Activated gamma-delta T cell treated with anti-CD3 and anti-CD28 coated beads, Interleukin-2, amount 50 U/mL, for 16 hours (primary cell): ENCODE measurements around the gene PCDHA1.

ENCODE experiments used
- DNase-seq: peaks from one replicate; pipeline ENCODE4 v3.0.0-alpha.2; 2020; ENCODE audit warnings: low read depth

Gene PCDHA1

DNA sequence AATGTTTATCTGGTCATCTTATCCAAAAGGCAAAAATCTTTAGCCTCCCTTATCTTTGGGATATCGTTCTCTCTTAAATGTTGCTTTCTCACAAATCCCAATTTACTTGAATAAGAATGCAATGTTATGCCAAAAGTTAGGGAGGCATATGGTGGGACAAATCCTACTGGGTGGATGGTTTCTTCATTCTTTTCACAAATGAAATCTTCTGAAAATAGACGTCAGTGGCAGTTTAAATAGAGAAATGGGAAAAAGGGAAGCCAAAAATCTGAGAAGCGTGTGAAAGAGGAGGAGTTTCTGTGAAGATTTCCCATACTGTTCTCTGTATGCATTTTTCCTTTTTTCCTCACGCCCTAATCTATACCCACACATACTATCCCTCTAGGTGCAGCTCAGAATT is 137.7 kb downstream of the PCDHA1 start:
- no peak for DNase-seq

DNA sequence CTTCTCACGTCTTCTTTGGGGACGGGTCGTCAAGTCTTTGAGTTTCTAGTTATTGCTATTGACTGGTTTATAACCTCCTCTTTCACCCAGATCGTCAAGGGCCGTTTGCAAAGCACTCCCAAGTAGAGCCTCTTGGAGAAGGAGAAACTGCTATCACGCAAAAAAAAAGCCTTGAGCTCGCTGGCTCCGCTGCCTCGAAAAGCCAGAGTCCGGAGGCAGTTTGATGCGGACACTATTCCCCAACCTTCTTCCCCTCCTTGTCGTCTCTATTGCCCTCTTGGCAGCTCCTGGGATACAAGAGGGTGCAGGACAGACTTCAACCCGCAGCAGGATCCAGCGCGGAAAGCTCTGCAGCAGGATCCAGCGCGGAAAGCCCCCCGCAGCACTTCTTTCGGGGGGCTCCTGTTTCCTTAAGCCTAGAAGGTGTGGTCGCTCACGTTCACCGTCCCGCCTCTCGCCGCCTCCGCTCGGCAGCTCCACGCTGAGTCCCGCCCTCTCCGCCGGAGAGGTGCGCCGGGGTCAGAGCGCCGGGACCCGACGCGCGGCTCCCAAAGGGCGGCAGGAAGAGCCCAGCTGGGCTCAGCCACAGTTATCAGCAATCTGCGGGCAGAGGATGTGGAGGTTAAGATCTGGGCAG is 140.0 kb downstream of the PCDHA1 start, which contains the start of gene PCDHAC1:
Gene PCDHAC1 (plus strand): TSS at position 494 of the 637 bp plus-strand sequence. CDS start 594 bp downstream, outside the sequence.
- DNase-seq: no peak

DNA sequence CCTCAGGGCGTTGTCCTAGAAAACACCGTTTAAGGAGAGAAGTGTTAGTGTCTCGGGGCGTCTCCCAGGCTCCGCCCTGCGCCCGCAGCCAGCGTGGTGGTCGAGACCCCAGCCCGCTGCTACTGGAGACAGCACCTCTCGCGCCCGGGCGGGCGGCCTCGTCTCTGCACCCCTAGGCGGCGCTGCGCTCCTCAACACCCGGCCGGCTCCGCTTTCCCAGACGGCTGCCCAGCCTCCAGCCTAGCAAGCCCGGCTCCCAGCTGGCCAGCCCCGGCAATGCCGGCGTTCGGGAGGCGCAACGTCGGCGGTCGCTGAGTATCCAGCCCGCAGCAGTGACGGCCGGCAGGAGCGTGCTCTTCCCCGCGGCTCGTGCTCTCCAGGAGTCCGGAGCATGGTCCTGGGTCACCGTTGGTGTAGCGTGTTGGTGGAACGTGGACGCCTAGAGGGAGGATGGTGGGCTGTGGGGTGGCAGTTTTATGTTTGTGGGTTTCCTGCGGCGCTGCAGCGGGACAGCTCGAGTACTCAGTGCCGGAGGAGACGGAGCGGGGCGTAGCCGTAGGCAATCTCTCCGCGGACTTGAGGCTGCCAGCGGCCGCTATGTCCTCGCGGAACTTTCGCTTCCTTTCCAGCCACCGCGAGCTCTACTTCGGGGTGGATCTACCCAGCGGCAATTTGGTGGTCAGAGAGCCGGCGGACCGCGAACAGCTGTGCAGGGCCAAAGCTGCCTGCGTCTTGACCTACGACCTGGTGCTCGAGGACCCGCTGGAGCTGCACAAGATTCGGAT is 140.7 kb downstream of the PCDHA1 start:
- DNase-seq: no peak

DNA sequence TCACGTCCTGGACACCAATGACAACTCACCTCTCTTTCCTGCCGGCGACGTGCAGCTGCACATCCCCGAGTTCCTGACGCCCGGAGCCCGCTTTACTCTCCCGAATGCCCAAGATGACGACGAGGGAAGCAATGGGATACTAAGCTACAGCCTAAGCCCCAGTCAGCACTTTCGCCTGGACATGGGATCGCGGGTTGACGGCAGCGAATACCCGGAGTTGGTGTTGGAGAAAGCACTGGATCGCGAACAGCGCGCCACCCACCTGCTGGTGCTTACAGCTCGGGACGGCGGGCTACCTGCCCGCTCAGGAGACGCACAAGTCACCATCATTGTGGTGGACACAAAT is 141.3 kb downstream of the PCDHA1 start:
- no peak for DNase-seq

DNA sequence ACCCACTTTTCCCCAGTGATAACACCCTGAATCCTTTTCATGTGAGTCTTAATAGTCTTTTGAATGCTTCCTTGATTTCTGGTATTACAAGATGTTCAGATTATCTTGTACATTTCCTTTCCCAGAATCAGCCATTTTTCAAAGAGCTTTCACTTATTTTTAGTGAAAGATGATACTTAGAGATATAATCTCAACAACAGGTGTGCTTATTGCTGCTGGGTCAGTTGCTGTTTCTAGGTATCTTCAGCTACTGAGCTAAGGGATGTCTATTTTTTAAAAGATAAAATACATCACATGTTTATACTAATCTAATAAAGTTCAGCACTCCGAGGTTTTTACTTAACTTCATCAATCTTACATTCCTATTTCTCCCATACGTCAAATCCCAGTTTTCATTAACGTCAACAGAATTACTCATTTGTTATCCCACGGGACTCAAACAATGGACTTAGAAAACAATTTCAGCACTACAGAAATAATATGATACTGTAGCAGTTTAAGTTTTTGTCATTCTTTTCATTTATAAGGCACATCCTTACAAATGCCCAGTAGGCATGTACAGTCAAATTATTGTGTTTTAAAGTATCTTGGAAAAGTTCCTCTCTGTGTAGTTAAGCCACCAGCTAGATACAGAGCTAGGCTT is 149.1 kb downstream of the PCDHA1 start:
- no peak for DNase-seq

DNA sequence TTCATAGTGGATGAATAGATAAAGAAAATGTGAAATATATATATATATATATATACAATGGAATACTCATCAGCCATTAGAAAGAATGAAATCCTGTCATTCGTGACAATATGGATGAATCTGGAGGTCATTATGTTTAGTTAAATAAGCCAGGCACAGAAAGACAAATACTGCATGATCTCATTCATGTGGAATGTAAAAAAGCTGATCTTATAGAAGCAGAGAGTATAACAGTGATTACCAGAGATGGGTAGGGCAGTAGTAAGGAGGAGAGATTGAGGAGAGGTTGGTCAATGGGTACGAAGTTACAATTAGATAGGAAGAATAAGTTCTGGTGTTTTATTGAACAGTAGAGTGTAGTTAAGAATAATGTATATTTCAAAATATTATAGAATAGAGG is 160.6 kb downstream of the PCDHA1 start:
- DNase-seq: no peak

DNA sequence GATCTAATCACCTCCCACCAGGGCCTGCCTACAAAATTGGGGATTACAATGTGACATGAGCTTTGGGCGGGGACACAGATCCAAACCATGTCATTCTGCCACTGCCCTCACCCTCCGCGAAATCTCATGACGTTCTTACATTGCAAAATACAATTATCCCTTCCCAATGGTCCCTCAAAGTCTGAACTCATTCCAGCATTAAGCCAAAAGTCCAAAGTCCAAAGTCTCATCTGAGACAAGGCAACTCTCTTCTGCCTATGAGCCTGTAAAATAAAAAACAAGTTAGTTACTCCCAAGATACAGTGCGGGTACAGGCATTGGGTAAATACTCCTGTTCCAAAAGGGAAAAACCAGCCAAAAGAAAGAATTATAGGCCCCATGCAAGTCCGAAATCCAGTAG is 165.7 kb downstream of the PCDHA1 start:
- DNase-seq: no peak

DNA sequence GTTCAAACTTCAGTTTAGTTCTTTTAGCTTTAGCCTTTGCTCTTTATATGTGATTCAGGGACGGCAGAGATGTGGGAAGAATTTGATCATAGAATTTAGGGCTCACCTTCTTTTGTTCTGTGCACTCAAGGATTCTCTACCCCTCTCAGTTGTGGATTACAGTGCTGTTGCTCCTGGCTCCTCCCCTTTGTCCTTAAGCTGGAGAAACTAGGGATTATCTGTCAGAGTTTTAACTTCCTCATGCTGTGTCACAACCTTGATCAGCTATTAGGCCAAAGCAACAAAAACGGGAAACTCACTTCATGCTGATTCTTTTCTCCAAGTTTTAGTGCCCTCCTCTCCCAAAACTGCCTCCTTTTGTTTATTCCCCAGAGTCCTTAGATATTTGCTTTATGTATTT is 167.3 kb downstream of the PCDHA1 start:
- DNase-seq: no peak

DNA sequence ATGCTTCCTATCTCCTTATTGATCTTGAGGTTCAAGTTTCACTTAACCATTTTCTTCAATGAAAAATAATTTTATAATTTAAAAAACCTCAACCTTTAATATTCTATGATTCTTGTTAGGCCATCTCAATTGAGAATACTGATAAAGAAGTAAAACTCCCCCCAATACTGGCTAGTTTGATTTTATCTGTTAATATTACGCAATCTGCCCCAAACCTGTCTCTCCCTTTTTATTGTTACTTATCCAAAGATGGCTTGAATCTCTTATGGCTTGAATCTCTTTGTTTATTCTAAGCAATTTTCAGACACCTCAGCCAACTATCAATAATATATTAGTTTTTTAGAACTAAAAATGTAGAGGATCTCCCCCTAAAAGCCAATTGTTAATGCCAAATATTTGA is 176.2 kb downstream of the PCDHA1 start:
- no peak for DNase-seq

DNA sequence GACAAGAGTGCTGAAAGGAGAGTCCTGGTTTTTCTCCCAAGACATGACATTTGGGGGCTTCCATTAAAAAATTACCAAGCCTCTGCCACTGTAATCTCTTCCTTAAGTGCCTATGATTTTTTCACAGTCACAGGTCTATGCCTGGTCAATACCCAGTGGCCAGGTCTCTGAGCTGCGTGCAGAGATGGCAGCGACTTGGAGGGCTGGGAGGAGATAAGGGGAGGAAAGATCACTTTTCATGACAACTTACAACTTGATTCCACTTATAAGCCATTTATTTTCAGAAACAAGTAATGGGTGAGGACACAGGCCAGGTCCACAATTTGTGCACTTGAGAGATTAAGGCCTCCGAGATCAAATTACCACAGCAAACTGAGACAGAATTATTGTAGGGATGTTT is 178.4 kb downstream of the PCDHA1 start:
- DNase-seq: no peak

DNA sequence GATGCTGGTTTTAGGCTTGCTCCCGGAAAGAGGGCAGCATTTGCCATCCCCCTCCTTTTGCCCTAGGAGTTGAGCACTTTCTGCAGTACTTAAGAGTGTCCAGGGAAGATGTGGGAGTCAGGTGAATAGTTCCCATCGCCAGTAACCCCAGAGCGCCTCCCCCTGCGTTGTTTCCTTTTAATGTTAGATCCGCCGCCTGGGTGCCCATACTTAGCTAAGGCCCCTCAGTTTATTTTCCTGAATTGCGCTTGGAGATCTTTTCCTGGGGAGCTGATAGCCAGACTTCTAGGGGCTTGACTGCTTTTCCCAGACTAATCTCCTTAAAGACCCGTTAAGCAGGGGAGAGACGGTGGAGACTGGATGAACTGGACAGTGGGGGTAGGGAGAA is 180.0 kb downstream of the PCDHA1 start:
- no peak for DNase-seq

DNA sequence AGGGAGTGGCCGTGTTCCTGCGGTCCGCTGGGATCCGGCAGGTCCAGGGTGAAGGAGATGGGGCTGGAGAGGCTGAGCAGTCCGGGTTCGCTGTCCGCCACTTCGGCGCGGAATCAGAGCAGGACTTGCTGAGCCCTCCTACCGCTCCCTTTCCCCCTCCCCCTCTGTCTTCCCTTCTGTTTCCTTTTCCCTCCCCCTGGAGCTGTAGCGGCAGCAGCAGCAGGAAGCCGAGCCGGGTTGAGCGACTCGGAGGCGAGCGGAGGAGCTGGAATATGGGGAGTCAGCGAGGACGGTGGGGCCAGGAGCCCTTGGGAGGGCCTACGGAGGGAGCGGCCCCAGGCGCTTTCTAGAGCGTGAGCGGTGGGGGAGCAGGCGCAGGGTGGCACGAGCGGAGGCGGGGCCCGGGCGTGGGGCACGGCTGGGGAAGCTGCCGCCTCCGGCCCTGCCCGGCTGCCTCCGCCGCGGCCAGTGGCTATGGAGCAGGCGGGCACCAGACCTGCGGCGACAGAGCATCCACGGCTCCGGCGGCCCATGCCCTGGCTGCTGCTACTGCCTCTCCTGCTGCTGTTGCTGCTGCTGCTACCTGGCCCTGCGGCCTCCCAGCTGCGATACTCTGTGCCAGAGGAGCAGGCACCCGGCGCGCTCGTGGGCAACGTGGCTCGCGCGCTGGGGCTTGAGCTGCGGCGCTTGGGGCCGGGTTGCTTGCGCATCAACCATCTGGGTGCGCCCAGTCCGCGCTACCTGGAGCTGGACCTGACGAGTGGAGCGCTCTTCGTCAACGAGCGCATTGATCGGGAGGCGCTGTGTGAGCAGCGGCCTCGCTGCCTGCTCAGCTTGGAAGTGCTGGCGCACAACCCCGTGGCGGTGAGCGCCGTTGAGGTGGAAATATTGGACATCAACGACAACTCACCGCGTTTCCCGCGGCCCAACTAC is 180.6 kb downstream of the PCDHA1 start, which contains the start of gene PCDHAC2:
Gene PCDHAC2 (plus strand): TSS at position 184 of the 933 bp plus-strand sequence. CDS start 291 bp downstream, at position 475.
- DNase-seq: no peak

DNA sequence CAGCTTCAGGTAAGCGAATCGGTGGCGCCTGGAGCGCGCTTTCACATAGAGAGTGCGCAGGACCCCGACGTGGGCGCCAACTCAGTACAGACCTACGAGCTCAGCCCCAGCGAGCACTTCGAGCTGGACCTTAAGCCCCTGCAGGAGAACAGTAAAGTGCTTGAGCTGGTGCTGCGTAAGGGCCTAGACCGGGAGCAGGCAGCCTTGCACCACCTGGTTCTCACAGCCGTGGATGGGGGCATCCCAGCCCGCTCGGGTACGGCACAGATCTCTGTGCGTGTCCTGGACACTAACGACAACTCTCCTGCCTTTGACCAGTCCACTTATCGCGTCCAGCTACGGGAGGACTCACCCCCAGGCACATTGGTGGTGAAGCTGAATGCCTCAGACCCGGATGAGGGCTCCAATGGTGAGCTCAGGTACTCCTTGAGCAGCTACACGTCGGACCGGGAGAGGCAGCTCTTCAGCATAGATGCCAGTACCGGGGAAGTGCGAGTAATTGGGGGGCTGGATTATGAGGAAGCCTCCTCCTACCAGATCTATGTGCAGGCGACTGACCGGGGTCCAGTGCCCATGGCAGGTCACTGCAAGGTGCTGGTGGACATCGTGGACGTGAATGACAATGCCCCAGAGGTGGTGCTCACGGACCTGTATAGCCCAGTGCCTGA is 181.4 kb downstream of the PCDHA1 start:
- DNase-seq: no peak

DNA sequence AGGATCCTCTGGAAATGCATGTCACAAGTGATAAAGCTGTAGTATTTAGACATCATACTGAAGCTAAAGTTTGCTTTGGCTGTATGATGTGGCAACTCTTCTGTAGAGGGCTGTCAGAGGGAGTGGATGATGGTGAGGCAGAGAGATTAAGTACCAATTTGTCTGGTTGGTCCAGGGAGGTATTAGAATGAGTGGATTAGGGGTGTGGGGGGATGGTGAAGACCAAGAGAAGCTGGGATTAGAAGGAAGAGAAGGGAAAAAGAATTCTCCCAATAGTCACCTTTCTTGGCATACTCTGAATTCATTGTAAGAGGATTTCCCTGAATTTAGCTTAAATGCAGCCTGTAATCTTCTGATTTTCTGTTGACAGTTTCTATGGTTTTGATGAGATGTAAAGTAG is 183.9 kb downstream of the PCDHA1 start:
- DNase-seq: no peak

DNA sequence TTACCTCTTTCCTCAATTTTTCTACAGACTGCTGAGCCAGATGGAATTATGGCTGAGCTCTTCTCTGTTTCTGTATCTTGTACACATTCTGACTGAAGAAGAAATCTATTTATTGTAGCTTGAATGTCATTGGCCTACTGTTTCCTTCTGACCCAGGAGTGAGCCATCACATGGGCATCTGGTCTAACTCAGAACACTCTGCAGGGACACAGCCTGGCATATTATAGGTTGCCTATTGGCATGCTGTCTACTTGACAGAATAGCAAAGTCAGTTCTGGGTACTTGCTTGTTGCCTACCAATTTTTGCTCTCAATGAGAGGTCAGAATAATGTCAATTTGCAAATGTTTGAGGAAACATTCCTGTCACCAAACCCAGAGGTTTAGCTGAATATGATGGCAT is 187.6 kb downstream of the PCDHA1 start:
- no peak for DNase-seq

DNA sequence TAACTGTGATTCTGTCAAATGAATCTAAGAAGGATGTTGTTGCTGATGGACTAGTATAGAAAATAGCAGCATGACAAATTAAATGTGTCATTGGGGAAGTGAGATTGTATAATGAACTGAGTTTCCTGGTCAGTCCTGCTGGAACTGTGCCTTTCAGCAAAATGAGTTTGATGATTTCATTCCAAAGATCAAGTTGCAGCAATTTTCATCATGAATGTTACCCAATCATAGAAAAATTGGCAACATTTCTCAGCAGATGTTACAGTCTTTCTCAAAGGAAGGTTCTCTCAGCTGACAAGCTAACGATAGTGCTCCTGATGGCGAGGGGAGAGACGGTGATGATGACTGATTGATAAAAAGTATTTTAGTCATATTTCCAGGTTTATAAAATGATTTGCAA is 191.1 kb downstream of the PCDHA1 start:
- DNase-seq: no peak

DNA sequence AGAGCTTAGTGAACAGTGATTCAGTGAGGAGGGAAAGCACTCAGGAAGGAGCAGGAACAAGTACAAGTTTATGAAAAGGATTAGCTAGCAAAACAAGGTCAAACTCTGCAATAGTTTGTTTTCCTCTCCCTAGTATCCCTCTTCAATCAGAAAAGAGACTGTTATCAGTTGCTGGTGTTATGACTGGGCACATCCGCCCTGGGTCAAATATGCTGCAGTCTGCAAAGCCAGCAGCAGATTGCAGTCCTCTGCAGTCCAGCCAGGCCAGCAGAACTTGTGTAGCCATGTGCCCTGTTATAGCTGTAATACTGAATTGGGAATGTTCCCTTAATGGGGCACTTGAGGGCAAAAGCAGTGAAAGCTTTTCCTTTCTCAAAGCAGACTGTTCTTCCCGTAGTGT is 192.3 kb downstream of the PCDHA1 start:
- DNase-seq: no peak

DNA sequence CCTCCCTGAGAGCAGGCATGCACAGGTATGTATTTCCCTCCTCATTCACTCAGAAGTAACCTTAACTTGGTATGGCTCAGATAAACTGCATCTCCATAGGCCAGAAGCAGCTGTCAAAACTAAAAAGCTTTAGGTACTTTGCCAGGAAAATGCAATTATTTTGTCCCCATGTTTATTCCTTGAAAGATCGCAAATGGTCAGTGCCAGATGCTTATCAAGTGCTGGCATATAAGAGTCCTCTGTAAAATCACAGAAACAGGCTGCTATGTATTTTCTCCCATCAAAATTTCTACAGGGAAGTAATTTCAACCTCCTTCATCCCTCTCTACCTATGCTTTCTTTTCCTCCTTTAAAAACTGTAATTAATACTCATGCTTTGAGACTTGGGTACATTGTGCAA is 193.0 kb downstream of the PCDHA1 start:
- DNase-seq: no peak

DNA sequence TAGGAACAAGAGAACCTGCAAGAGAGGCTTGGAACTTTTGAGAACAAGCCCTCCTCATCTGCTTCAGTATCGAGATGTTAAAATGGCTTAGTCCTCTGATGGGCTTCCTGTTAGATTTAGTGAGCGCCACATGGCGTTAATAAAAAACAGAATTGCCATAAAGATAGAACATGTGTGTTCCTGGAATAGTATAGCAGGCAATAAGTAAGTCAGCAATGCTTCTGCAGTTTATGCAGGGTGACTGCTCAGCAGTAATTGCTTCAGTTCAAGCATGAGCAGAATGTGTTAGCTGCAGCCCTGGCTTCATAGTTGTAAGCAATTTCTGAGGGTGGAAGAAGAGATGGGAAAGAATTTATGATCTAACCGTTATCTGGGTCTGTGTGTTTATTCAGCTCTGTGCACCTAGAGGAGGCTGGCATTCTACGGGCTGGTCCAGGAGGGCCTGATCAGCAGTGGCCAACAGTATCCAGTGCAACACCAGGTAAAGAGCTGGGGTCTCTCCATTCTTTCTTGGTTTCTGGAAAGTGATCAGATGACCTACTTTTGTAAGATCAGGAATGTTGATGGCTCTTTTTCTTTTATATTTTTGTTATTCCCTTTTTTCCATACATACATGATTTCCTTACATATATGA is 196.3 kb downstream of the PCDHA1 start:
- no peak for DNase-seq

DNA sequence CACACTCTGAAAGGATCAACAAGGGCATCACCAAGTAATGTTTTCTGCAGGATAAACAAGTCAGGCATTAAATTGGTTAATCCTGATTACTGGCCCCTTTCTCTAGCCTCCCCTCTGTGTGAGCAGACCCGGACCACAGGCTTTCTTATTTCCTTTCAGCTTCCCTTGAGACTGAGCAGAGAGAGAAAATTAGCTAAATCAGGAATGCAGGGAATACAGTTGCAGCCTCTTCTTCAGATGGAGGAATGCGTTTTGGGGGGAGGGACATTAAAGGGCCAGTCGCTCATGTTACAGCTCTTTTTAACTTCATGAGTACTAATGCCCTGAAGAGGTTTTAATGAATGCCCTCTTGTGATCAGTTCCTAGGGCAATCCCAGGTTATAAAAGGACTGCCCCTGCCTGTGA is 200.2 kb downstream of the PCDHA1 start:
- no peak for DNase-seq

DNA sequence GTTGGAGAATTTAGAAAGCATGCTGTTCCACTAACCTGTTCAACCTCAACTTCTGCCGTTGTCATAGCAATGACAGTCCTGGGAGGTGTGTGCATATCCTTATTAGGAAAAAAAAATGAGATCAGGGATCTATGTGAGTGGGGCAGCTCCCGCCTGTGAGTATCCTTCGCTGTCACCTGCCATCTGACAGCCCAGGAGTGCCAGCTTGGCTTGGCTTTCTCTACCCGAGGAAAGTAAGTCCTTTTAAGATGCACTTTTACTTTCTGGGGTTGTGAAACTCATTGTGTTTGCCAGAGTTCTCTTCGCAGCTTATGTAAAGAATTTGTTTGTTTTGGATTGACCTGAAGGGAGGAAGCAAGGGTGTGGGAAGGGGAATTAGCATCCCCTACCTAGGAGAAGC is 202.2 kb downstream of the PCDHA1 start:
- no peak for DNase-seq
